GM06990 (cell line): Measurements from ENCODE around the gene AFAP1.

Experiments
- DNase-seq: peaks from one replicate; pipeline ENCODE4 v3.0.0-alpha.2; 2011; ENCODE audit not compliant: insufficient read length; ENCODE audit errors: extremely low read depth
- H3K27me3 ChIP-seq: replicated peaks from 2 replicates; pipeline ENCODE4 v1.6.0; 2011; ENCODE audit warnings: low read length; ENCODE audit not compliant: control insufficient read depth, insufficient read depth
- H3K36me3 ChIP-seq: 2 replicates; pipeline ENCODE4 v1.5.1; 2011; ENCODE audit warnings: low read length; ENCODE audit not compliant: control insufficient read depth, insufficient read depth
- H3K4me3 ChIP-seq: replicated peaks from 2 replicates; pipeline ENCODE4 v1.5.1; 2011; ENCODE audit warnings: low read depth, mild to moderate bottlenecking, control low read depth, low read length
- CTCF ChIP-seq: IDR thresholded peaks from 2 replicates; pipeline ENCODE4 v1.5.1; 2011; ENCODE audit warnings: low read length, control low read depth, mild to moderate bottlenecking, inconsistent platforms; ENCODE audit not compliant: insufficient read depth, poor library complexity, severe bottlenecking

The AFAP1 gene

GRCh38 chr4:7857238-7857701 lies 82.4 kb downstream of the AFAP1 start:
- TF ChIP-seq CTCF, result no peak
- DNase-seq, result no peak
- Histone ChIP-seq H3K36me3 (no peaks in the 10 kb centered on the region), H3K27me3 (no peaks in the 10 kb centered on the region; the same call in none of the 2 replicates), H3K4me3 (no peak overlapping the region)

DNA sequence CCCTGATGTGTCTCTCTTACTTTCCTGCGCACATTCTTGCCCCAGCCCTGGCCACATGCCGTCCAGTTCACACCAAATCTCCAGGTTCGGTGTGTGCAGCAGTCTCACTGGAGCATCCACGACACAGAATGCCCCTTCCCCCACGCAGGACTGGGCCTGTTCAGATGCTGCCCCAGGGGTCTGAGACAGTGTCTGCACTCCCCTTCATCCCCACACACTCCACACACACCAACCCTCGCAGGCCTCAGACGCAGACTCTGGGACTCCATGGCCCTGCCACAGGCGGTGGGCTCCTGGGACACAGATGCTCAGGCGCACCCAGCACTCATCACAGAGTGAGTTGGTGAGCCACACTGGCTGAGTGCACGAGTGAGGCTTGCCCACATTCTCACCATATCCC lies 83.9 kb downstream of the AFAP1 start:
- no peak overlapping the region for H3K4me3 ChIP-seq
- TF ChIP-seq CTCF, result no peak
- no peak for DNase-seq
- H3K36me3 ChIP-seq, result no peaks in the 10 kb centered on the region
- H3K27me3 ChIP-seq, result no peaks in the 10 kb centered on the region; the same call in 1 of the 2 replicates

DNA sequence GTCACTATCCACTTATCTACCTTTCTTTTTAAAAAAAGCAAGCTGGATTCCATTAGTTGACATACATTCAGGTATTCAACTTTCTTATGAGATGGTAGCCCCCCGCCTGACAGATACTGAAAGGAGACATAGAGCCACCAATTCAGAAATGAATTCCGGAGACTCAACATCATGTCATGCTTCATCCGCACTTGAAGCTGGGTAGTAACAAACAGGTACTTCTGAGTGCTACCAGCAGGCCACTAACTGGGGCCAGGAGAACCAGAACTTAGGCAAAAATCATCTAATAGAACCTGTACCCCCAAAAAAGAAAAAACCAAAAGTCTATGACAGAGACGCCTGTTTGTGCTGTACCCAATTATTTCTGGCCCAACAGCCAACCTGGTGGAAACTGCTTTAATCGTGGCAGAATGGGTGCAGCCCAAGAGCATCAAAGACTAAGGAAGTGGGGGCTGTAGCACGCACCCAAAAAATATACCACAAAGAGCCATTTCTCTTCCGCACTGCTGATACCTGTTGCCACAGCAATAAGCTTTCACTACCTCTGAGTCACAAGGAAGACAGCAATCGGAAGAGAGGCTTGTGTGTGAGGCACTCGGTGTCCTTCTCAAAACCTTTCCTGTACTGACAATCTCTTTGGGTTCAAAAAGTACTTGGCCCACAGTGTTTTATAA lies 84.8 kb downstream of the AFAP1 start:
- TF ChIP-seq CTCF, result no peak
- H3K4me3 ChIP-seq, result no peak overlapping the region
- H3K27me3 ChIP-seq, result no peaks in the 10 kb centered on the region; the same call in 1 of the 2 replicates
- no peak for DNase-seq
- H3K36me3 ChIP-seq, result no peaks in the 10 kb centered on the region

- Histone ChIP-seq H3K36me3 (no peaks in the 10 kb centered on the region), H3K4me3 (no peak overlapping the region), H3K27me3 (no peaks in the 10 kb centered on the region; the same call in 1 of the 2 replicates)
- TF ChIP-seq CTCF, result no peak
- no peak for DNase-seq
Measured at GRCh38 chr4:7854216-7854615, 85.4 kb downstream of the AFAP1 start.

GRCh38 chr4:7853271-7853670 lies 86.4 kb downstream of the AFAP1 start:
- H3K27me3 ChIP-seq, result no peaks in the 10 kb centered on the region; the same call in 1 of the 2 replicates
- no peak overlapping the region for H3K4me3 ChIP-seq
- DNase-seq, result no peak
- no peaks in the 10 kb centered on the region for H3K36me3 ChIP-seq
- no peak for TF ChIP-seq CTCF

GRCh38 chr4:7852568-7853185 lies 87.0 kb downstream of the AFAP1 start:
- DNase-seq, result no peak
- Histone ChIP-seq H3K27me3 (no peaks in the 10 kb centered on the region; the same call in 1 of the 2 replicates), H3K4me3 (no peak overlapping the region), H3K36me3 (no peaks in the 10 kb centered on the region)
- TF ChIP-seq CTCF, result no peak
